ENCODE measurements around the gene MOB2. TPM values are rescaled to one million over a fixed set of nuclear protein-coding genes. Genes with fewer than 3 reads are reported as not detected.

MOB2 gene
- total RNA-seq, 4 donors from 2014 or later: 34.7 to 50.4 (median 40.5) TPM

- Histone ChIP-seq H3K36me3 (no peaks in the 10 kb centered on the region), H3K4me3 (no peak overlapping the region), H3K4me1 (no peaks in the 10 kb centered on the region), H3K9me3 (no peaks in the 10 kb centered on the region), H3K27ac (no peak overlapping the region), H3K27me3 (no peaks in the 10 kb centered on the region)
- no peak for TF ChIP-seq POLR2A (IDR thresholded peaks at IDR 0.05)
- no peak for TF ChIP-seq CTCF (IDR thresholded peaks at IDR 0.05)
- DNase-seq: no peak
Measured at GRCh38 chr11:1442163-1442562, 44.4 kb downstream of the MOB2 start.

GRCh38 chr11:1440496-1440895 is 46.1 kb downstream of the MOB2 start:
- no peaks in the 10 kb centered on the region for H3K27me3 ChIP-seq
- TF ChIP-seq CTCF (IDR thresholded peaks at IDR 0.05): no peak
- no peak for TF ChIP-seq POLR2A (IDR thresholded peaks at IDR 0.05)

GRCh38 chr11:1440066-1440465 is 46.5 kb downstream of the MOB2 start:
- TF ChIP-seq CTCF (IDR thresholded peaks at IDR 0.05) (no peak), POLR2A (IDR thresholded peaks at IDR 0.05) (no peak)
- H3K9me3 ChIP-seq: no peaks in the 10 kb centered on the region

More at GRCh38 chr11:1440496-1440895, 46.1 kb downstream of the MOB2 start:
- Histone ChIP-seq H3K4me1 (no peaks in the 10 kb centered on the region), H3K36me3 (no peaks in the 10 kb centered on the region), H3K4me3 (no peak overlapping the region), H3K27ac (no peak overlapping the region), H3K9me3 (no peaks in the 10 kb centered on the region)
- no peak for DNase-seq

GRCh38 chr11:1439341-1439740 is 47.2 kb downstream of the MOB2 start:
- DNase-seq: no peak
- no peaks in the 10 kb centered on the region for H3K4me1 ChIP-seq
- H3K27ac ChIP-seq: no peak overlapping the region
- TF ChIP-seq POLR2A (IDR thresholded peaks at IDR 0.05) (no peak), CTCF (IDR thresholded peaks at IDR 0.05) (no peak)
- no peak overlapping the region for H3K4me3 ChIP-seq
- no peaks in the 10 kb centered on the region for H3K27me3 ChIP-seq
- no peaks in the 10 kb centered on the region for H3K36me3 ChIP-seq
- no peaks in the 10 kb centered on the region for H3K9me3 ChIP-seq

More at GRCh38 chr11:1440066-1440465, 46.5 kb downstream of the MOB2 start:
- H3K27me3 ChIP-seq: no peaks in the 10 kb centered on the region
- no peak for DNase-seq
- no peak overlapping the region for H3K4me3 ChIP-seq
- no peaks in the 10 kb centered on the region for H3K4me1 ChIP-seq
- H3K36me3 ChIP-seq: no peaks in the 10 kb centered on the region
- H3K27ac ChIP-seq: no peak overlapping the region

DNA sequence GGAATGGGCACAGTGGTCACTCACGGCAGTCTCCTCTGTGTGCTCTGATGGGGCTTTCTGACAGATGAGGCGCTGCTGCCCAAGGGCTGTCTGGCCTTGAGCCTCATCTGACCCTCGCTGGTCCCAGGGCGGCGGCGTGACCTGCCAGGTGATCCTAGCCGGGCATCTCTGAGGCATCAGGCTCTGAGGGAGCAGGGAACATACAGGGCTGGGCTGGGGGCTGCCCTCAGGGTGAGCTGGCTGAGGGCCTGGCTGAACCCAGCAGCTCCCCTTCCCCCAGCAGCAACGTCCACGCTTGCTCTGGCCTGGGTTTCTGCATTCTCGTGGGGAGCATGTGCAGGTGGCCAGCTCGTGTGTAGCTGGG is 47.6 kb downstream of the MOB2 start:
- DNase-seq: no peak
- H3K4me3 ChIP-seq: no peak overlapping the region
- no peaks in the 10 kb centered on the region for H3K27me3 ChIP-seq
- no peak overlapping the region for H3K27ac ChIP-seq
- TF ChIP-seq POLR2A (IDR thresholded peaks at IDR 0.05) (no peak), CTCF (IDR thresholded peaks at IDR 0.05) (no peak)
- H3K36me3 ChIP-seq: no peaks in the 10 kb centered on the region
- H3K4me1 ChIP-seq: no peaks in the 10 kb centered on the region
- H3K9me3 ChIP-seq: no peaks in the 10 kb centered on the region

All from Peyer's patch (tissue), 4 donors.